ENCODE data around the gene VAMP5. TPM values are rescaled to one million over a fixed set of nuclear protein-coding genes. Genes with fewer than 3 reads are reported as not detected.
A peak's percentile ranks its signal among the peaks of the same experiment; 100 is the strongest.
"Not testable (repeated sequence)": the region's sequence is repeated elsewhere in the genome, so short reads cannot be mapped to it uniquely, and the experiment has no call there.

Gene VAMP5
- total and polyA plus RNA-seq, 2 donors (not counting 3 experiments of a cell fraction or from before 2014, with no cell fraction given), result 186 to 624 TPM

- H3K27ac ChIP-seq (ENCODE audit: insufficient read depth, low read depth, low read length); dilution Hi-C loops (cut with MboI; ENCODE audit: extremely low pct_ligation_motif_present, low sequenced_read_pairs); H3K4me3 ChIP-seq (replicated peaks in 1 of 3; ENCODE audit: insufficient read depth in 1 of 3, low read depth in 1 of 3, low read length in 3 of 3); H3K9ac ChIP-seq (replicated peaks; ENCODE audit: extremely low read depth, insufficient read depth, low read length); DNase-seq (ENCODE audit: low read depth, low spot score); H4K20me1 ChIP-seq (replicated peaks; ENCODE audit: control insufficient read depth, extremely low read depth, insufficient read depth, low read length); H3K79me2 ChIP-seq (ENCODE audit: control insufficient read depth, insufficient read depth, low read length); H3K9me1 ChIP-seq (replicated peaks; ENCODE audit: control insufficient read depth, extremely low read depth, insufficient read depth, low read length); H3K27me3 ChIP-seq (ENCODE audit: control insufficient read depth in 2 of 2, insufficient read depth in 2 of 2, low read length in 2 of 2); H3K4me2 ChIP-seq (ENCODE audit: insufficient read depth, low read length); POLR2A ChIA-PET; FAIRE-seq; BruUV-seq (replicated peaks); H3K9me3 ChIP-seq (replicated peaks; ENCODE audit: control insufficient read depth, insufficient read depth, low read length); H2AFZ ChIP-seq (ENCODE audit: low read depth, low read length): not testable (repeated sequence)
- intact Hi-C loops (cut with micrococcal nuclease), result loop anchor here (5.0 kb wide), 1 partner anchor 182 kb away; no protein-coding TSS in a partner anchor
- Histone ChIP-seq H3K4me1 (ENCODE audit: control insufficient read depth, extremely low read depth, insufficient read depth, low read length) (peaks cover 30% of the 10 kb centered on the region), H3K36me3 (ENCODE audit: control insufficient read depth in 2 of 2, extremely low read depth in 1 of 2, insufficient read depth in 2 of 2, low read length in 2 of 2) (peaks cover 0 to 18% of the 10 kb centered on the region in 2 experiments)
- CTCF ChIA-PET, result interaction anchor here (0.6 to 2.8 kb wide), 4 partner anchors 14 to 100 kb away, joined by 3 to 17 read pairs (median 4); no protein-coding TSS in a partner anchor
- TF ChIP-seq POLR2A (IDR thresholded peaks at IDR 0.05; ENCODE audit: low read depth, low read length), result peak; percentile 14
These were observed 19.9 kb downstream of the VAMP5 start for GRCh38 chr2:85604133-85604444.

GRCh38 chr2:85604568-85605339, 20.5 kb downstream of the VAMP5 start:
- DNase-seq (ENCODE audit: low read depth, low spot score) (no peak), FAIRE-seq (peak; percentile 56)
- Histone ChIP-seq H3K4me1 (ENCODE audit: control insufficient read depth, extremely low read depth, insufficient read depth, low read length) (peaks cover 30% of the 10 kb centered on the region), H3K9me3 (replicated peaks; ENCODE audit: control insufficient read depth, insufficient read depth, low read length) (no peaks in the 10 kb centered on the region), H3K79me2 (ENCODE audit: control insufficient read depth, insufficient read depth, low read length) (no peaks in the 10 kb centered on the region), H3K9me1 (replicated peaks; ENCODE audit: control insufficient read depth, extremely low read depth, insufficient read depth, low read length) (no peaks in the 10 kb centered on the region), H3K4me3 (replicated peaks in 1 of 3; ENCODE audit: insufficient read depth in 1 of 3, low read depth in 1 of 3, low read length in 3 of 3) (no peak overlapping the region), H3K4me2 (ENCODE audit: insufficient read depth, low read length) (no peak overlapping the region), H4K20me1 (replicated peaks; ENCODE audit: control insufficient read depth, extremely low read depth, insufficient read depth, low read length) (no peaks in the 10 kb centered on the region), H3K9ac (replicated peaks; ENCODE audit: extremely low read depth, insufficient read depth, low read length) (no peak overlapping the region), H3K27me3 (ENCODE audit: control insufficient read depth in 2 of 2, insufficient read depth in 2 of 2, low read length in 2 of 2) (no peaks in the 10 kb centered on the region), H3K36me3 (ENCODE audit: control insufficient read depth in 2 of 2, extremely low read depth in 1 of 2, insufficient read depth in 2 of 2, low read length in 2 of 2) (peaks cover 0 to 12% of the 10 kb centered on the region in 2 experiments), H3K27ac (ENCODE audit: insufficient read depth, low read depth, low read length) (no peak overlapping the region), H2AFZ (ENCODE audit: low read depth, low read length) (no peak overlapping the region)
- dilution Hi-C loops (cut with MboI; ENCODE audit: extremely low pct_ligation_motif_present, low sequenced_read_pairs), result no loop called here
- BruUV-seq (replicated peaks), result no TSS peak
- TF ChIP-seq GATA2 (IDR thresholded peaks at IDR 0.05; ENCODE audit: insufficient read depth, insufficient read length, low read depth, low read length) (no peak), FOS (IDR thresholded peaks at IDR 0.05; ENCODE audit: borderline replicate concordance, insufficient read depth, low read length) (no peak), MAX (IDR thresholded peaks at IDR 0.05; ENCODE audit: insufficient read depth, insufficient read length) (no peak)
- intact Hi-C loops (cut with micrococcal nuclease), result loop anchor here (5.0 kb wide), 1 partner anchor 182 kb away; no protein-coding TSS in a partner anchor
- POLR2A ChIA-PET, result no interaction called here
- CTCF ChIA-PET, result interaction anchor here (1.7 to 2.8 kb wide), 2 partner anchors 32 to 53 kb away, joined by 5 to 17 read pairs; no protein-coding TSS in a partner anchor
